Astrocyte (in vitro differentiated cells and primary cell): ENCODE data around the gene ATF6B.
"Not testable (repeated sequence)": the region's sequence is repeated elsewhere in the genome, so short reads cannot be mapped to it uniquely, and the experiment has no call there.

ENCODE experiments used
- CTCF ChIP-seq: IDR thresholded peaks from 2 replicates; pipeline ENCODE4 v1.5.1; 2011; ENCODE audit warnings: low read depth, mild to moderate bottlenecking, inconsistent platforms, low read length, moderate library complexity; ENCODE audit not compliant: insufficient read depth
- EZH2 ChIP-seq: IDR thresholded peaks from 2 replicates; pipeline ENCODE4 v1.6.1; 2012; ENCODE audit warnings: mild to moderate bottlenecking, low read length, inconsistent platforms; ENCODE audit not compliant: insufficient read depth

- TF ChIP-seq EZH2, CTCF: not testable (repeated sequence)
Measured at GRCh38 chr6:32068315-32068714, 59.7 kb downstream of the ATF6B start.
